Psoas muscle (tissue), 8 donors: ENCODE data around the gene TBC1D17. TPM values are rescaled to one million over a fixed set of nuclear protein-coding genes. Genes with fewer than 3 reads are reported as not detected.
A peak's percentile ranks its signal among the peaks of the same experiment; 100 is the strongest.

ENCODE experiments used
- ATAC-seq, 4 donors: fragments of 200-7000 bp; cut with Tn5 transposase; one replicate each; pipeline ENCODE4 v1.9.1; 2020; ENCODE audit warnings: moderate library complexity in 3 of 4, mild to moderate bottlenecking in 2 of 4
- DNase-seq, 2 donors: peaks; one replicate each; pipeline ENCODE4 v3.0.0-alpha.2; 2020
- H3K27ac ChIP-seq: fragments of 200-600 bp; one replicate; pipeline ENCODE4 v1.8.0; 2022
- H3K27me3 ChIP-seq, 3 donors: fragments of 200-600 bp in 1 of 3; one replicate each; pipeline versions ENCODE4 v1.6.1 to v1.8.0; 2013 to 2022; ENCODE audit warnings: low read length in 2 of 3, mild to moderate bottlenecking in 2 of 3, moderate library complexity in 1 of 3; ENCODE audit not compliant: insufficient read depth in 3 of 3
- H3K36me3 ChIP-seq, 2 donors: fragments of 200-600 bp in 1 of 2; one replicate each; pipeline versions ENCODE4 v1.6.1 to v1.8.0; 2013 to 2022; ENCODE audit warnings: low read depth in 1 of 2, mild to moderate bottlenecking in 1 of 2, moderate library complexity in 1 of 2; ENCODE audit not compliant: insufficient read depth in 1 of 2
- H3K4me1 ChIP-seq: fragments of 200-600 bp; one replicate; pipeline ENCODE4 v1.8.0; 2022
- H3K4me3 ChIP-seq: fragments of 200-600 bp; one replicate; pipeline ENCODE4 v1.8.0; 2022; ENCODE audit warnings: mild to moderate bottlenecking
- H3K9me3 ChIP-seq: fragments of 200-600 bp; one replicate; pipeline ENCODE4 v1.8.0; 2022
- CTCF ChIP-seq: fragments of 200-600 bp; IDR thresholded peaks from one replicate; pipeline ENCODE4 v1.8.0; 2022; ENCODE audit warnings: antibody characterized with exemption
- WGBS, 3 donors: extraction: QIAGEN DNeasy Blood & Tissue Kit; methylation state at CpG; one replicate each; pipeline versions ENCODE4 v1.1.6 to v1.1.7; 2013; 5-methylcytosine and 5-hydroxymethylcytosine counted together
- intact Hi-C, 2 donors: fragments of 100-400 bp; cut with DNase I; formaldehyde crosslinking; loops; one replicate each; pipeline versions ENCODE4 v1.11.0 to v1.14.2; 2022
- polyA plus RNA-seq, 3 donors: library from polyadenylated mRNA; stranded (reverse); fragments of 200-250 nt; gene quantifications; one replicate each; pipeline ENCODE4 v1.2.3, GENCODE V29; 2013
- total RNA-seq, 4 donors: library from RNA; stranded (reverse); fragmentation: NEBNext Ultra II Directional in 2 of 4; extraction: Animal tissue kit (Norgen Biotek cat#: 25700) in 2 of 4; gene quantifications; one replicate each; pipeline versions ENCODE4 v1.2.1 to v1.2.4, GENCODE V29; 2021 to 2023
- donor health status: healthy with polysubstance abuse.
- donor health status: DM: no; HTN: no; CAD: no; lungs with moderate emphysema.
- donor health status: Bipolar disorder and iron deficiency.
- donor health status: healthy.
- donor health status: DM: yes; HTN: yes; CAD: no.
- donor health status: DM: no; HTN: no; CAD: no.
- donor health status: DM: no; HTN: no; CAD: no.
- donor health status: DM: yes; HTN: yes; CAD: no.

The TBC1D17 gene
- total and polyA plus RNA-seq, 7 donors, result 36.3 to 107 (median 81.8) TPM

DNA sequence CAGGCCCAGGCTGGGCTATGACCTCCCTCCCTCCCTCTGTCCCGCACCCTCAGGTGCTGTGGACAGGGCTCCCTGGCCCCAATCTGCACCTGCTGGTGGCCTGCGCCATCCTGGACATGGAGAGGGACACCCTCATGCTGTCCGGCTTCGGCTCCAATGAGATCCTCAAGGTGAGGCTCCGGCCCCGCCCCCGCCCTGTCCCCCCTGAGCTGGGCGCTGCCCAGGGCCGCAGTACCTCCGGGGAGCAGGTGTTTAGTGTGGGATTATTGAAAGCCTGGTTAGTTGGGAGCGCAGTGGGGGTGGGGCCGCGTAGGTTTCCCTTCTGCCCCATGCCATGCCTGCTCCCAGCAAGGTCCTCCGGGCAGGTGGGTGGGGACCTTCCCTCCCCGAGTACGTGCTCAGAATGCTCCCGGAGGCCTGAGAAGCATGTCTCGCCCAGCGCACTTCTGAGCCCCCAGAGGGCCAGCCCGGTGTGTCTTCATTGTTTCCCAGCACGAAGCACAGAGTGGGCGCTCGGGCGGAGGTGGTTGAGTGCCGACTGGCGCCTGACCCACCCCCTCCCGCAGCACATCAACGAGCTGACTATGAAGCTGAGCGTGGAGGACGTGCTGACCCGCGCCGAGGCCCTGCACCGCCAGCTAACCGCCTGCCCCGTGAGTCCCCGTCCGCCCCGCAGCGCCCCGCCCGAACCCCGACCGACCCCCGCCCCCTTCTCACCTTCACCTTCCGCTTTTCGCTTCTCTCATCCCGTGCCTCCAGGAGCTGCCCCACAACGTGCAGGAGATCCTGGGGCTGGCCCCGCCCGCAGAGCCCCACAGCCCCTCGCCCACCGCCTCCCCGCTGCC, 10.4 kb downstream of the TBC1D17 start:
- WGBS, 3 donors, result 72 to 86% (median 78%) methylated on average over 51 to 54 of the region's 54 CpGs
- Histone ChIP-seq H3K9me3 (no peaks in the 10 kb centered on the region), H3K4me1 (peaks cover 9% of the 10 kb centered on the region), H3K36me3 (peaks cover 11 to 62% of the 10 kb centered on the region in 2 donors), H3K4me3 (no peak overlapping the region), H3K27me3 (no peaks in the 10 kb centered on the region), H3K27ac (no peak overlapping the region)
- ATAC-seq, result no peak
- TF ChIP-seq CTCF, result no peak
- intact Hi-C loops, result no loop called here
- no peak for DNase-seq

- TF ChIP-seq CTCF, result no peak
- Histone ChIP-seq H3K36me3 (peaks cover 7 to 56% of the 10 kb centered on the region in 2 donors), H3K4me1 (peaks cover 9% of the 10 kb centered on the region), H3K4me3 (no peak overlapping the region), H3K27ac (no peak overlapping the region), H3K9me3 (no peaks in the 10 kb centered on the region), H3K27me3 (no peaks in the 10 kb centered on the region)
- 79 to 88% (median 87%) methylated on average over 18 of the region's 18 CpGs for WGBS, 3 donors
- ATAC-seq, result no peak
- intact Hi-C loops, result no loop called here
- DNase-seq, result no peak
Observed at GRCh38 chr19:49888510-49888824, 11.0 kb downstream of the TBC1D17 start.

DNA sequence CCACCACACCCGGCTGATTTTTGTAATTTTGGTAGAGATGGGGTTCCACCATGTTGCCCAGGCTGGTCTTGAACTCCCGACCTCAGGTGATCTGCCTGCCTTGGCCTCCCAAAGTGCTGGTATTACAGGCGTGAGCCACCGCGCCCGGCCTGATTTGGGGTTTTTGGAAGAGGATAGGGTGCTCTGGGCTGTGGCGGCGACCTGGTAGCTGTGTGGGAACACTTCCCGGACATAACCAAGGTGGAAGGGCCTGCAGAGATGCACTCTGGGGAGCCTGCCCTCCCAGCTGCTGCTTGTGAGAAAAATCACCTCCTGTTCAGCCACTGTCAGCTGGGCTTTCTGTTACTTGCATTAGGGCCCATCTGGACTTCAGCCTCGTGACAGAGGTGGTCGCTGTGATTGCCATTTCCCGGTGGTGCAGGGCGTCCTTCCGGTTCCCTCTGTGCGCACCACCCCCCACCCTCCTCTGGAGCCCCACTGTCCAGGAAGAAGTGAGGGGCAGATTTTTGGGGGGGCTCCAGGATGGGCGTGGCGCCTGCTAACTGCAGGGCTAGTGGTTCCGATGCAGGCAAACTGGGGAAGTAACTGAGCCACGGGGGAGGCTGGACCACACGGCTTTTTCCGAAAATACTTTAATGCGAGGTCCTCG, 11.7 kb downstream of the TBC1D17 start:
- Histone ChIP-seq H3K9me3 (no peaks in the 10 kb centered on the region), H3K27me3 (no peaks in the 10 kb centered on the region), H3K36me3 (peaks cover 2 to 49% of the 10 kb centered on the region in 2 donors), H3K4me1 (peaks cover 9% of the 10 kb centered on the region), H3K4me3 (no peak overlapping the region), H3K27ac (no peak overlapping the region)
- 83 to 84% (median 84%) methylated on average over 23 of the region's 23 CpGs for WGBS, 3 donors
- ATAC-seq, result peak in 2 of 4 donors; percentile 4 to 10
- intact Hi-C loops, result no loop called here
- no peak for DNase-seq
- TF ChIP-seq CTCF, result no peak

GRCh38 chr19:49889687-49890348, 12.3 kb downstream of the TBC1D17 start:
- Histone ChIP-seq H3K27ac (no peak overlapping the region), H3K27me3 (no peaks in the 10 kb centered on the region), H3K36me3 (peaks cover 0 to 43% of the 10 kb centered on the region in 2 donors), H3K4me3 (peak overlapping the region; percentile 53), H3K9me3 (no peaks in the 10 kb centered on the region), H3K4me1 (peaks cover 9% of the 10 kb centered on the region)
- WGBS, 3 donors, result 17 to 21% (median 17%) methylated on average over 63 to 71 of the region's 71 CpGs
- intact Hi-C loops, result loop anchor here in 1 of 2 donors (5.0 kb wide), 1 partner anchor 37 kb away; the partner anchor contains the start of genes ATF5 and NUP62
- TF ChIP-seq CTCF, result peak; percentile 73
- ATAC-seq, result peak; percentile 73 to 87 (median 78)
- DNase-seq, result peak; percentile 82 to 91
